ENCODE measurements around the gene EXOSC1. TPM values are rescaled to one million over a fixed set of nuclear protein-coding genes. Genes with fewer than 3 reads are reported as not detected.
"Not testable (repeated sequence)": the region's sequence is repeated elsewhere in the genome, so short reads cannot be mapped to it uniquely, and the experiment has no call there.

EXOSC1 gene
- total RNA-seq, 1 donor from 2014 or later: 37.6 TPM

DNA sequence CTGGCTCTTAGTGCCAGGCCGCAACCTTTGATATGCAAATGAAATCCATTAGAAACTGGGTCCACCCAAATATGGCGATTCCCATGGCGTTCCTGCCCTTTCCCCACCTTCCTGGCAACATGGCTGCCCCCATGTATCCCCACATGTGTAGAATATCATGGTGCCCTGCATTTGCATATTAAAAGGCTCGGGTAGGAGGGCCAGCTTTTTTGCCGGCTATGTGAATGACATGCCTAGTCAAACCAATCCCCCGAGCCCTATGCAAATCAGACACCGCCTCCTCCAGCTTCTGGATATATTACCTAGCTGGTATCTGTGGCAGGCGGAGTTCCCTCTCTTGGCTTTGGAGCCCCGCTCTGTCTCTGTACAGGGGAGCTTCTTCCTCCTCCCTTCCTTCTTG, 34.1 kb upstream of the EXOSC1 start:
- H3K4me3 ChIP-seq: no peak overlapping the region
- H3K4me1 ChIP-seq: peaks cover 13% of the 10 kb centered on the region
- DNase-seq (ENCODE audit: extremely low spot score in 2 of 2): no peak
- no peak overlapping the region for H3K27ac ChIP-seq
- TF ChIP-seq POLR2A (IDR thresholded peaks at IDR 0.05) (no peak), POLR2AphosphoS5 (IDR thresholded peaks at IDR 0.05; ENCODE audit: insufficient read depth in 1 of 2, low read depth in 1 of 2) (no peak)
- TF ChIP-seq, protein P1, sequence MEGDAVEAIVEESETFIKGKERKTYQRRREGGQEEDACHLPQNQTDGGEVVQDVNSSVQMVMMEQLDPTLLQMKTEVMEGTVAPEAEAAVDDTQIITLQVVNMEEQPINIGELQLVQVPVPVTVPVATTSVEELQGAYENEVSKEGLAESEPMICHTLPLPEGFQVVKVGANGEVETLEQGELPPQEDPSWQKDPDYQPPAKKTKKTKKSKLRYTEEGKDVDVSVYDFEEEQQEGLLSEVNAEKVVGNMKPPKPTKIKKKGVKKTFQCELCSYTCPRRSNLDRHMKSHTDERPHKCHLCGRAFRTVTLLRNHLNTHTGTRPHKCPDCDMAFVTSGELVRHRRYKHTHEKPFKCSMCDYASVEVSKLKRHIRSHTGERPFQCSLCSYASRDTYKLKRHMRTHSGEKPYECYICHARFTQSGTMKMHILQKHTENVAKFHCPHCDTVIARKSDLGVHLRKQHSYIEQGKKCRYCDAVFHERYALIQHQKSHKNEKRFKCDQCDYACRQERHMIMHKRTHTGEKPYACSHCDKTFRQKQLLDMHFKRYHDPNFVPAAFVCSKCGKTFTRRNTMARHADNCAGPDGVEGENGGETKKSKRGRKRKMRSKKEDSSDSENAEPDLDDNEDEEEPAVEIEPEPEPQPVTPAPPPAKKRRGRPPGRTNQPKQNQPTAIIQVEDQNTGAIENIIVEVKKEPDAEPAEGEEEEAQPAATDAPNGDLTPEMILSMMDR (IDR thresholded peaks at IDR 0.05): no peak
- intact Hi-C loops (cut with DNase I): no loop called here
- no peaks in the 10 kb centered on the region for H3K27me3 ChIP-seq
- H3K9me3 ChIP-seq: no peaks in the 10 kb centered on the region
- peaks cover 0 to 53% of the 10 kb centered on the region in 2 donors for H3K36me3 ChIP-seq

DNA sequence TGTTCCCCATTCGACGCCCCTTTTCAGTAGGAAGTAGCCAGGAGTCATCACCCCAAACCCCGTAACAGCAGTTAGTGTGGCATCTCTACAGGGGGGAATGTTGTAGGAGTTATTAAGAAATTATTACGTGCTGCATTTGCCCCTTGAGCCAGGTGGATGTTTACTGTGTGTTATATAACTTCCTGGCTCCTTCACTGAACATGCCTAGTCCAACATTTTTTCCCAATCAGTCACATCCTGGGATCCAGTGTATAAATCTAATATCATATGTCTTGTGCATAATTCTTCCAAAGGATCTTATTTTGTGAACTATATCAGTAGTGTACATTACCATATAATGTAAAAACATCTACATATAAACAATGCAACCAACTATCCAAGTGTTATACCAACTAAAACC, 33.6 kb upstream of the EXOSC1 start:
- H3K27ac ChIP-seq; DNase-seq (ENCODE audit: extremely low spot score in 2 of 2); H3K9me3 ChIP-seq; intact Hi-C loops (cut with DNase I); H3K27me3 ChIP-seq; H3K4me3 ChIP-seq: not testable (repeated sequence)
- H3K4me1 ChIP-seq: peaks cover 13% of the 10 kb centered on the region
- H3K36me3 ChIP-seq: peaks cover 0 to 57% of the 10 kb centered on the region in 2 donors

DNA sequence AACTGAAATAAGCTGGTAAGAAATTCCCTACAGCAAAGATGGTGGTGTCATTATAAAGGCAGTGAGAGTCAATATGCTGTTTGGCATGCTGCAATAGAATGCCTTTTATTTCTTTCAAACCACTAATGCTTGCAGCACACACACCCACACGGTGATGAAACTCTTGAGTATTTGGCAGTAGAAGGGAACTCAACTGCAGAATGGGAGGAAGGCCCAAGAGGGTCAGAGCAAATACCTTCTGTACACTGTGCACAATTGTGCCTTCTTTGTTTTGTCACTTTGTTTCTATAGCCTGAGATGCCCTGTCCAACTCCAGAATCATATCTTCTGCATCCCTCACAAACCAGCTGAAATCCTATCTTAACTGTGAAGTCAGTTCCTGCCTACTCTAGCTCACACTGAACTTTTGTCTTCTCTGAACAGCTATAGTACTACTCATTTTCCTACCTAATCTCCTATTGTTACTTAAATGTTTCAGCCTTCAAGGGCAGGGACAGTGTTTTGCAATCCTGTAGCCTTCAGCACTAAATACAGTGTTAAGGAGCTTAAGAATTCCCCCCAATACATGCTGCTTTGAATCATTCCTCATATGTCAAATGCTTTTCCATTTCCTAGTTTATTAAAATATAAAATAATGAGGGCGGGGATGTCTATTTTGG, 30.3 kb upstream of the EXOSC1 start:
- no peaks in the 10 kb centered on the region for H3K27me3 ChIP-seq
- intact Hi-C loops (cut with DNase I): no loop called here
- TF ChIP-seq POLR2A (IDR thresholded peaks at IDR 0.05): no peak
- no peak for TF ChIP-seq POLR2AphosphoS5 (IDR thresholded peaks at IDR 0.05; ENCODE audit: insufficient read depth in 1 of 2, low read depth in 1 of 2)
- TF ChIP-seq, protein P1 (IDR thresholded peaks at IDR 0.05): no peak
- H3K27ac ChIP-seq: no peak overlapping the region
- peaks cover 0 to 74% of the 10 kb centered on the region in 2 donors for H3K36me3 ChIP-seq
- no peak overlapping the region for H3K4me3 ChIP-seq
- no peaks in the 10 kb centered on the region for H3K9me3 ChIP-seq
- DNase-seq (ENCODE audit: extremely low spot score in 2 of 2): no peak
- H3K4me1 ChIP-seq: peaks cover 8% of the 10 kb centered on the region

DNA sequence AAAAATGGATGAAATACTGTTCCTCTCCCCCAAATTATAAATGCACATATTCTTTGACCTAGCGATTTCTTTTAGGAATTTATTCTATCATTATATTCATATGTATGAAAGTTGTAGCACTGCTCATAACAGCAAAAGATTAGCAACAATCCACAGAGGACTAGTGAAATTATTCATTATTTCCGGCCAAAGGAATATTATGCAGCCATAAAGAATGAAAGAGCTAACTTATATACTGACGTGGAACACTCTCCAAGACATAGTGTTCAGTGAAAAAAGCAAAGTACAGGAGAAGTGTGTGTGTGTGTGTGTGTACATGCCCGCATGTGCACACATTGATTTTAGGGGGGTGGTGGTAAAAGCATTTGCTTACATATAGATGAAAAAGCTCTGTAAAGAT, 29.1 kb upstream of the EXOSC1 start:
- TF ChIP-seq, protein P1 (IDR thresholded peaks at IDR 0.05): no peak
- H3K27me3 ChIP-seq: no peaks in the 10 kb centered on the region
- intact Hi-C loops (cut with DNase I): no loop called here
- no peaks in the 10 kb centered on the region for H3K9me3 ChIP-seq
- no peak for DNase-seq (ENCODE audit: extremely low spot score in 2 of 2)
- H3K4me1 ChIP-seq: no peaks in the 10 kb centered on the region
- H3K36me3 ChIP-seq: peaks cover 0 to 72% of the 10 kb centered on the region in 2 donors
- no peak overlapping the region for H3K27ac ChIP-seq
- H3K4me3 ChIP-seq: no peak overlapping the region

DNA sequence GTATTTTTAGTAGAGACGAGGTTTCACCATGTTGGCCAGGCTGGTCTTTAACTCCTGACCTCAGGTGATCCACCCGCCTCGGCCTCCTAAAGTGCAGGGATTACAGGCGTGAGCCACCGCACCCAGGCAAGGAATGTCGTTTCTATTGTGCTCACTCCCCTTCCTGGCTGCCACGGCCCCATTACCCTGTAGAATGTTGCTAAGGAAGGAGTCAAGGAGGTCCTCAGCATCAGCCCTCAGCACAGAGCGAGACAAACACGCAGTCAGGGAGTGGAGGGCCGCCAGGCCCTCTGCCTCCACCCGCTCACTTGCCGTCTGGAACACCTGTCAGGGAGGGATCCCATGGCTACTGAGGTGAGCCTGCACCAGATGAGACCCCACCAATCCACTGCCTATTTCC, 23.0 kb upstream of the EXOSC1 start:
- H3K27me3 ChIP-seq; H3K27ac ChIP-seq; H3K9me3 ChIP-seq; H3K4me3 ChIP-seq; DNase-seq (ENCODE audit: extremely low spot score in 2 of 2): not testable (repeated sequence)
- Histone ChIP-seq H3K36me3 (peaks cover 0 to 89% of the 10 kb centered on the region in 2 donors), H3K4me1 (peaks cover 26% of the 10 kb centered on the region)
- intact Hi-C loops (cut with DNase I): loop anchor here (2.0 kb wide), 1 partner anchor 76 kb away; no protein-coding TSS in a partner anchor

DNA sequence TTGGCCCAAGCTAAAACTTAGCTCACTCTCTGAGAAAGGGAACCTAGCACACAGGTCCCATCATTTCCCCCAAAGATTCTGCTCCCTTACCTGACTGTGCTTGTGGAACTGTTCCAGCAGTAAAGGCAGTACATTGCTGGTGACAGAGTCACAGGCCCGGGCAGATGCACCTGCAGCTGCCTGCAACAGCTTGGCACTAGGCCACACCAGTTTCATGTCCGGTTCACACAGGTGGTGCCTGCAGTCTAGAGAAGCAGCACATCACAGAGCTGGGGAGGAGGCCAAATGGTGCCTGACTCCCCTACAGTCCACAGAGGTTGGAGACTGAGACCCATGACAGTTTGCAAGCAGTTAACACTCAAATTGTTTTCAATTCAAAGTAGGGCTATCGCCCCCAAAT, 22.4 kb upstream of the EXOSC1 start:
- TF ChIP-seq POLR2A (IDR thresholded peaks at IDR 0.05): no peak
- Histone ChIP-seq H3K9me3 (no peaks in the 10 kb centered on the region), H3K36me3 (peaks cover 0 to 89% of the 10 kb centered on the region in 2 donors), H3K4me1 (peaks cover 32% of the 10 kb centered on the region), H3K27ac (no peak overlapping the region), H3K27me3 (no peaks in the 10 kb centered on the region), H3K4me3 (no peak overlapping the region)
- DNase-seq (ENCODE audit: extremely low spot score in 2 of 2): no peak
- intact Hi-C loops (cut with DNase I): loop anchor here (2.0 kb wide), 1 partner anchor 77 kb away; no protein-coding TSS in a partner anchor

Data from vagina (tissue), 2 donors.